UCSD-AML1 (cell line): Measurements from ENCODE around the gene EXTL1.

ENCODE experiments used
- DNase-seq: peaks from one replicate; lab custom pipeline; 2025; ENCODE audit not compliant: unreplicated experiment; lab: John Stamatoyannopoulos, UW

EXTL1 gene

GRCh38 chr1:26023826-26024225, 2.3 kb downstream of the EXTL1 start:
- DNase-seq: no peak

DNA sequence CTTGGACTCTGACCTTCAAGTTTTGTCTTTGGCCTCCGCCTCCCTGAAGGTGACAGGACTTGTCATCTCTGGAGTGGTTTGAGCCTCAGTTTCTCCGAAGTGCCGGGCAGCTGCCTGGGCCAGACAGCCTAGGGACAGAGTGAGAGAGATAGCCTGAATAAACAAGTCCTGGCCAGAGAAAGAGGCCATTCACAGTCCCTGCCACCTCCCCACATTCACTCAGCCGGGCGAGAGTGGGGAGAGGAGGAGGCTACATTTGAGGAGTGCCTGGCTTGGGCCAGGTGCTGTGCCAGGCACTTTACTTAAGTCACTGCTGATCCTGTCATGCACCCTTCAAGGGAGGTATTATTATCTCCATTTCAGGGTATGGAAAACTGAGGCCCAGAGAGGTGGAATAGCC, 3.5 kb downstream of the EXTL1 start:
- no peak for DNase-seq

DNA sequence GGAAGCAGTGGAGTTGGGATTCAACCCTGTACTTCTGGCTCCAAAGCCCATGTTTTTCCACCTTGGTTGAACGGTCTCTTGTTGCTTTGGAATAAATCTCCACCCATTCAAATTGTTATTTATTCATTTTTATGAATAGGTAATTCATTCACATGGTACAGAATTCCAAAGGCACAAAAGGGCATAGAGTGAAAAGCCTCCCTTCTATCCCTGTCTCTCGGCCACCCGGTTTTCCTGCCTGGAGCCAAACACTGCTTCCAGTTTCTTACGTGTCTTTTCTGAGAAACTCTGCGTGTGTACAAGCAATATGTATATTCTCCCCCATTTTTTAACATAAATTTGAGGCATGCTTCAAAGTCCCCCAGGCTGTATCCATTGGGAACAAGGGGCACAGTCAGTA, 3.9 kb downstream of the EXTL1 start:
- no peak for DNase-seq

- no peak for DNase-seq
Observed at GRCh38 chr1:26027716-26028489, 6.3 kb downstream of the EXTL1 start.

DNA sequence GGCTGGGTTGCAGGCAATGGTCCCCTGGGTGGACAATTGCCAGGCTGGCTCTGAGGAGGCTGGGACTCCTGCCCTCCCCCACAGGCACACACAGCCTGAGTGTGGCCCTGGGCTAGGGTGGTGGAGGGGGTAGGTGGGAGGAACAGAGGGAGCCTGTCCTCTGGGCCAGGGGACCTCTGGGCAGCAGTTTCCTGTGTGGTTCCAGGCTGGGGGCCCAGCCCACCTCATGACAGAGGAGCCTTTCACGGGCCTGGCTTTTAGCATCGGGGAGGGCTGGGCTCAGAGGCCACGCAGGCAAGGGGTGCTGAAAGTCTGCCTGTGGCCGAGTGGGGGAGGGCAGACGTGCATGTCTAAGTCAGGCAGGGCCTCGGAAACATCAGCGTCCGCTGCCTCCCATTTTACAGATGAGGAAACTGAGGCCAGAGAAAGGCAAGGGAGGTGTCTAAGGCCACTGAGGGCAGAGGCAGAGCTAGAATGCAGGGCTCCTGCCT, 7.0 kb downstream of the EXTL1 start:
- no peak for DNase-seq

GRCh38 chr1:26029054-26029863, 7.7 kb downstream of the EXTL1 start:
- no peak for DNase-seq

GRCh38 chr1:26029864-26030481, 8.4 kb downstream of the EXTL1 start:
- no peak for DNase-seq

- no peak for DNase-seq
Observed at GRCh38 chr1:26031196-26031595, 9.6 kb downstream of the EXTL1 start.

DNA sequence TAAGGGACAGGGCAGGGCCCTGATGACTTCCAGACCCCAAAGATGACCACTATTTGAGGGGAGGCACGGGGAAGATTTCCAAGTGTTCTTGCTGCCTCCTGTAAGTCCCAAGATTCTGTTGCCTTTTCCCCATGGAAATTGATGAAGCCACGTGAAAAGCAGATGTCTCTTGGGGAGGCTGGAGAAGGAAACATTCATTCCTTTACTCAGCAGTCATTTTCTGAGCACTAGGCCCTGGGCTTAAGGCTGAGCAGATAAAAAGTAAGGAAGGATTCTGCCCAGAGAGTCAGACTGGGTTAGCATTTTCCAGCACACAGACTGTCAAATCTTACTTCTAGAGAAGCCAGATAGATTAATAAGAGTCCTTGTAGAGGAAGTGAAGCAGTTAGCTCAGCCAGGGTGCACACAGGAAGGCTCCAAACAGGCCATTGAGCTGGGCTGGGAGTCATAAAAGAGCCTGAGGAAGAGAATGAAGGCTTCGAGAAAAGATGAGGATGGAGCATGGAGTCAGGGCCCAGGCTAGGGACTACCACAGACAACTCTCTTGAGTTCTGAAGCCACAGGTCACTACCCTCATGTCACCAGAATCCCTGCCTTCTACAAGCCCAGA, 10.1 kb downstream of the EXTL1 start:
- DNase-seq: no peak

GRCh38 chr1:26032656-26033357, 11.2 kb downstream of the EXTL1 start:
- no peak for DNase-seq

- DNase-seq: no peak
Observed at GRCh38 chr1:26034504-26035202, 13.1 kb downstream of the EXTL1 start.

DNA sequence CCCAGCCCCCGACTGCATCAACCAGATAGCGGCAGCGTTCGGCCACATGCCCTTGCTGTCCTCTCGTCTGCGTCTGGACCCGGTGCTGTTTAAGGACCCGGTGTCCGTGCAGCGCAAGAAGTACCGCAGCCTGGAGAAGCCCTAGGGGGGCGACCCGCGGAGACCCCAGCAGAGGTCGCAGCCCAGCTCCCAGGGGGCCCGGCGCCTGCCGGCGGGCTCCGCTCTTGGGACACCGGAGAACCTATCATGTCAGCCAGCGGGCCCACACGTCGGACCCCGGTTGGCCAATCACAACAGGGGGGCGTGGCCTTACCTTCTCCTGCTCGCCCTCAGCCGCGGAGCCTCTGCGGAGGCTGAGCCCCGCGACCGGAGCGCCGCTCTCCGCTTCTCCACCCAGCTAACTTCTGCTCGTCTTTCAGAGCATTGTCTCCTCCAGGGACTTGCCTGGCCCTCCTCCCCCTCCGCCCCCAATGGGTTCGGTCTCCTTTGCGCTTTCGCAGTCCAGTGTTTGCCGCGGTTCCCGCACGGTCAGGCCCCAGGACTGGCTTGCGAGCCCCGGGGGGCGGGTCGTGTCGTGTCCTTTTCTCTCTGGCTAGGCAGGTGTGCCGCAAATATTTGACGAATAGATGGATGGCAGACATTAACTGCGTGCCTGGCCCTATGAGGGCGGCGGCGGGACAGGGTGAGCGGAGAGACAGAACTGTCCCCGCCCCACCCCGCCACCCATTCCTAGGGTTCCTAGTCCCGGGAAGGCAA, 13.8 kb downstream of the EXTL1 start:
- peak; percentile 87 for DNase-seq

GRCh38 chr1:26035959-26036755, 14.6 kb downstream of the EXTL1 start:
- DNase-seq: peak; percentile 82

GRCh38 chr1:26036756-26037281, 15.2 kb downstream of the EXTL1 start:
- DNase-seq: no peak

GRCh38 chr1:26037904-26038303, 16.3 kb downstream of the EXTL1 start:
- DNase-seq: no peak

DNA sequence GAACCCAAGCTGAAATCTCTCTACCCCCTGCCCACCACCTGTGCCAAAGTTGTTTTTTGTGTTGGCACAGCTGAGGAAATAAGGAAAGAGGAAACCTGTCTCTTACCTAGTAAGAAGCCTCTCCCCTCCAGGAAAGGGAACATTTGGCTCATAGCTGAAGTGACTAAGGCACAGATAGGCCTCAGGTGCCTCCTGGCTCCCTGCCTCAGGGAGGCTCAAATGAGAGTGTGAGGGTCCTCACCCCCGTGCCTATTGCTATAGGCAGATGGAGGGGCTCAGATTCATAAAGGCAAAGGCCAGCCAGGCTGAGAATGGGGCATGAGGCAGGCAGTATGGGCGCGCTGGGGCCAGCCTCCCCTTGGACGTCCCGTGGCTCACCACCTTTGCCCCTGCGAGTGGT, 16.9 kb downstream of the EXTL1 start:
- no peak for DNase-seq

GRCh38 chr1:26038904-26039303, 17.3 kb downstream of the EXTL1 start:
- no peak for DNase-seq

DNA sequence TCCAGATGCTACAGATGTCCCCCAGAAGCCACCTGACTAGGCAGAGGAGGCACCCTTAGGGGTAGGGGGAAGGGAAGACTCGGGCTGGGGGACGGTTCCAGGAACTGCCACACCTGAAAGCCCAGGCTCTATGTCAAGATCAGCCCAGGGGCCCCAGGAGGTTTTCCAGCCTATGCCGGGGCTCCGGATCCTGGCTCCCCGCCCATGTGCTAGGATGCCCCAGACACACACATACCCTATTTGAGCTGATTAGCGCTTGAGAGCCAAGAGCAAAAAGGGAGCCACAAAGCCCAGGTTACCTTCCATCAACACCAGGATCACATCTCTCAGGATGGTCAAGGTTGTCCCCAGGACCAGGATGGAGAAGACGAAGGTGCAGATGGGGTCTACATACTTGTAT, 19.8 kb downstream of the EXTL1 start:
- DNase-seq: no peak
